Trophoblast cell (in vitro differentiated cells and primary cell): ENCODE measurements around the gene SRRM2.
"Not testable (repeated sequence)": the region's sequence is repeated elsewhere in the genome, so short reads cannot be mapped to it uniquely, and the experiment has no call there.

Source experiments
- DNase-seq, 2 donors: peaks; one replicate each; pipeline ENCODE4 v3.0.0-alpha.2; 2016
- H2AFZ ChIP-seq: 2 replicates; pipeline ENCODE4 v1.6.1; 2013; ENCODE audit warnings: low read length, moderate library complexity, mild to moderate bottlenecking; ENCODE audit not compliant: insufficient read depth, poor library complexity
- H2AK5ac ChIP-seq: 2 replicates; pipeline ENCODE4 v1.6.1; 2013; ENCODE audit warnings: mild to moderate bottlenecking, low read length
- H2BK120ac ChIP-seq: 2 replicates; pipeline ENCODE4 v1.6.1; 2013; ENCODE audit warnings: low read length, mild to moderate bottlenecking, moderate library complexity; ENCODE audit not compliant: insufficient read depth, poor library complexity
- H2BK12ac ChIP-seq: 2 replicates; pipeline ENCODE4 v1.6.1; 2013; ENCODE audit warnings: mild to moderate bottlenecking, low read length, moderate library complexity
- H2BK5ac ChIP-seq: 2 replicates; pipeline ENCODE4 v1.6.1; 2013; ENCODE audit warnings: low read length, low read depth, moderate library complexity, mild to moderate bottlenecking; ENCODE audit not compliant: poor library complexity
- H3K14ac ChIP-seq: 2 replicates; pipeline ENCODE4 v1.6.1; 2013; ENCODE audit warnings: mild to moderate bottlenecking, low read length
- H3K18ac ChIP-seq: 2 replicates; pipeline ENCODE4 v1.6.1; 2013; ENCODE audit warnings: mild to moderate bottlenecking, low read length
- H3K23ac ChIP-seq: 2 replicates; pipeline ENCODE4 v1.6.1; 2013; ENCODE audit warnings: low read length
- H3K27ac ChIP-seq: 2 replicates; pipeline ENCODE4 v1.5.1; 2013; ENCODE audit warnings: low read depth, mild to moderate bottlenecking, inconsistent platforms, low read length, moderate library complexity
- H3K27me3 ChIP-seq: 2 replicates; pipeline ENCODE4 v1.6.1; 2013; ENCODE audit warnings: inconsistent platforms, mild to moderate bottlenecking, low read length, moderate library complexity; ENCODE audit not compliant: insufficient read depth
- H3K36me3 ChIP-seq, 2 experiments: 1 replicate in 1 of 2; 2 replicates in 1 of 2; pipeline ENCODE4 v1.6.1; 2013; ENCODE audit warnings: low read length in 2 of 2, mild to moderate bottlenecking in 2 of 2, moderate library complexity in 1 of 2; ENCODE audit not compliant: insufficient read depth in 2 of 2, control insufficient read depth in 1 of 2
- H3K4ac ChIP-seq: 2 replicates; pipeline ENCODE4 v1.6.1; 2013; ENCODE audit warnings: low read depth, mild to moderate bottlenecking, low read length, moderate library complexity
- H3K4me1 ChIP-seq, 2 experiments: 1 replicate in 1 of 2; 2 replicates in 1 of 2; pipeline ENCODE4 v1.6.1; 2013; ENCODE audit warnings: low read length in 2 of 2, mild to moderate bottlenecking in 2 of 2, moderate library complexity in 1 of 2; ENCODE audit not compliant: insufficient read depth in 2 of 2, control insufficient read depth in 1 of 2
- H3K4me2 ChIP-seq: 2 replicates; pipeline ENCODE4 v1.6.1; 2013; ENCODE audit warnings: inconsistent platforms, mild to moderate bottlenecking, low read length, moderate library complexity
- H3K4me3 ChIP-seq: 2 replicates; pipeline ENCODE4 v1.5.1; 2013; ENCODE audit warnings: mild to moderate bottlenecking, low read depth, low read length, inconsistent platforms
- H3K79me1 ChIP-seq: one replicate; pipeline ENCODE4 v1.6.1; 2013; ENCODE audit warnings: low read length
- H3K79me2 ChIP-seq: 2 replicates; pipeline ENCODE4 v1.6.1; 2013; ENCODE audit warnings: low read length, mild to moderate bottlenecking; ENCODE audit not compliant: control insufficient read depth, insufficient read depth, poor library complexity
- H3K9ac ChIP-seq: 2 replicates; pipeline ENCODE4 v1.6.1; 2013; ENCODE audit warnings: mild to moderate bottlenecking, low read length
- H3K9me3 ChIP-seq: 2 replicates; pipeline ENCODE4 v1.6.1; 2013; ENCODE audit warnings: low read depth, mild to moderate bottlenecking, control low read depth, inconsistent platforms, low read length; ENCODE audit not compliant: insufficient read depth
- H4K12ac ChIP-seq: 2 replicates; pipeline ENCODE4 v1.6.1; 2013; ENCODE audit warnings: low read depth, mild to moderate bottlenecking, low read length, moderate library complexity
- H4K8ac ChIP-seq: 2 replicates; pipeline ENCODE4 v1.6.1; 2013; ENCODE audit warnings: low read depth, mild to moderate bottlenecking, low read length, moderate library complexity
- H4K91ac ChIP-seq: one replicate; pipeline ENCODE4 v1.6.1; 2013; ENCODE audit warnings: low read depth, mild to moderate bottlenecking, low read length, moderate library complexity
- WGBS: extraction: QIAGEN DNeasy Blood & Tissue Kit; methylation state at CpG from one replicate; pipeline ENCODE4 v1.1.7; 2013; ENCODE audit warnings: missing lambda C conversion rate; ENCODE audit not compliant: insufficient read length, insufficient coverage; ENCODE audit errors: extremely low coverage; 5-methylcytosine and 5-hydroxymethylcytosine counted together

Gene SRRM2

DNA sequence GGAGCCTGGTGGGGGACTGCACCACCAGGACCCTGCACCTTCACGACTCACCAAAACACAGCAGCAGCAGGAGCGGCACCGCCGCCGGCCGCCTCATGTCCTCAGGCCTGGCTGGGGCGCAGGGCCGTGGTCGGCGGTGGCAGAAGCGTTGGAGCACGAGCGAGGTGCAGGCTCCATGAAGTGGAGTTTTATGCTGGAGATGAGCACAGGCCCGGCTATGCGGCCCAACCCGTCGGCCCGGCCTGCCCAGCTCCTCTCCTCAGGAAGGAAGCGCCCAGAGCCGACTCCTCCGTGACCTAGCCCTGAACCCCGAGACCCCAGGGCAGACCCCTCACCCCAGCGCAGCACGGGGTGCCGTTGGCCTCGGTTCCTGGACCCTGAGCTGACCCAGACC lies 32.4 kb upstream of the SRRM2 start, which contains the start of gene PRSS27:
Gene PRSS27, minus strand, starts transcription at position 161 of the 394 bp plus-strand sequence. Its CDS starts 64 bp downstream, at position 97.
- Histone ChIP-seq H3K18ac (peak within 1 kb of the TSS; percentile 84), H3K36me3 (no peaks in the 10 kb centered on the region), H3K4me1 (peaks cover 11% of the 10 kb centered on the region in 2 experiments), H3K4me2 (peak within 1 kb of the TSS; percentile 84), H2AK5ac (no peak within 1 kb of the TSS), H4K91ac (peak within 1 kb of the TSS; percentile 82), H3K27me3 (no peaks in the 10 kb centered on the region), H4K12ac (peak within 1 kb of the TSS; percentile 91), H3K9me3 (no peaks in the 10 kb centered on the region), H2AFZ (peak within 1 kb of the TSS; percentile 94), H3K4me3 (peak within 1 kb of the TSS; percentile 71), H2BK120ac (peak within 1 kb of the TSS; percentile 60), H2BK5ac (peak within 1 kb of the TSS; percentile 67), H3K9ac (peak within 1 kb of the TSS; percentile 10), H3K23ac (no peak within 1 kb of the TSS), H2BK12ac (no peak within 1 kb of the TSS), H3K79me1 (no peaks in the 10 kb centered on the region), H3K27ac (peak within 1 kb of the TSS; percentile 60), H3K14ac (peak within 1 kb of the TSS; percentile 64), H3K4ac (peak within 1 kb of the TSS; percentile 21), H4K8ac (peak within 1 kb of the TSS; percentile 93), H3K79me2 (peaks cover 2% of the 10 kb centered on the region)
- WGBS, result no CpG with 5 or more reads among the region's 26 CpGs
- DNase-seq, result peak; percentile 81 to 83

DNA sequence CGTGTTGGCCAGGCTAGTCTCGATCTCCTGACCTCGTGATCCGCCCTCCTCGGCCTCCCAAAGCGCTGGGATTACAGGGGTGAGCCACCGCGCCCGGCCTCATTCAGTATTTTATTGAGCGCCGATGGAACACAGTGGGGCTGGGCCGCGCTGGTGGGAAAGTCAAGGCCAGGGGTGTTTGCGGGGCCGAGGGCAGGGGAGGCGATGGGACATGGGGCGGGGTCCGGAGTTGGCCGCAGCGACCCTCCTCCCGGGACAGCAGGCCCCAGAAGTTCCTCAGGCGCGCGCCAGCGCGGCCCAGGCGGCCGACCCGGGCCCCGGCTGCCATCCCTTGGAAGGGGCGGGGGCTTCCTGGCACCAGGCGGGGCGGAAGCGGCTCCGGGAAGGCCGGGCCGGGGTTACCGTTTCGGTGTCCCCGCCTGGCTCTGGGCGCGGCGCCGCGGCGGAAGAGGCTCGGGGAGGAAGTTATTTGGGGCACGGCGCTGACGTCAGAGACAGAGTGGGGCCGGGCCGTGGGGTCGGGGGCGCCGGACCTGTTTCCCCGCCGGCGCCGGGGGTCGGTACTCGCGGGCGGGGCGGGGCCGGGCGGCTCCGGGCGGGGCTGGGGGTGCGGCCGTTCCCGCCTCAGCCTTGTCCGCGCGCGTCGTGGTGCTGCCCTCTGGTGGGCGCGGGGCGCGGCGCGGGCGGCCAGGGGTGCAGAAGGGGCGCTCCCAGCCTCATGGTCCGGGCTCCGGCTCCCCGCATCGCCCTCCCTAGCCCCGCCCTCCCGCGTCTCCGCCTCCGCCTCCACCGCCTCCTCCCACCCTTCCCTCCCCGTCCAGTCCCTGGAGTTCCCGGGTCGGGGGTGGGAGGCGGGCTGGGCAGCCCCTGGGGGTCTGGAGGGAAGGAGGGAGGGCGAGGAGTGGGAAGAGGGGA lies 31.5 kb upstream of the SRRM2 start:
- H2BK120ac ChIP-seq, result peak overlapping the region; percentile 60
- peak overlapping the region; percentile 93 for H4K8ac ChIP-seq
- H3K4me2 ChIP-seq, result peak overlapping the region; percentile 84
- H3K27me3 ChIP-seq, result no peaks in the 10 kb centered on the region
- H4K12ac ChIP-seq, result peak overlapping the region; percentile 91
- no peak overlapping the region for H3K23ac ChIP-seq
- no peak overlapping the region for H2AK5ac ChIP-seq
- H3K79me1 ChIP-seq, result no peaks in the 10 kb centered on the region
- H3K79me2 ChIP-seq, result peaks cover 2% of the 10 kb centered on the region
- WGBS, result no CpG with 5 or more reads among the region's 99 CpGs
- H3K27ac ChIP-seq, result peak overlapping the region; percentile 60
- H3K18ac ChIP-seq, result peak overlapping the region; percentile 84
- H3K4me1 ChIP-seq, result peaks cover 11% of the 10 kb centered on the region in 2 experiments
- H3K4me3 ChIP-seq, result peak overlapping the region; percentile 71
- H2AFZ ChIP-seq, result peak overlapping the region; percentile 94
- H3K14ac ChIP-seq, result peak overlapping the region; percentile 64
- H3K9me3 ChIP-seq, result no peaks in the 10 kb centered on the region
- no peak overlapping the region for H2BK12ac ChIP-seq
- H3K4ac ChIP-seq, result peak overlapping the region; percentile 21
- peak overlapping the region; percentile 67 for H2BK5ac ChIP-seq
- peak overlapping the region; percentile 82 for H4K91ac ChIP-seq
- H3K9ac ChIP-seq, result peak overlapping the region; percentile 10
- DNase-seq, result peak; percentile 68 to 77
- no peaks in the 10 kb centered on the region for H3K36me3 ChIP-seq

DNA sequence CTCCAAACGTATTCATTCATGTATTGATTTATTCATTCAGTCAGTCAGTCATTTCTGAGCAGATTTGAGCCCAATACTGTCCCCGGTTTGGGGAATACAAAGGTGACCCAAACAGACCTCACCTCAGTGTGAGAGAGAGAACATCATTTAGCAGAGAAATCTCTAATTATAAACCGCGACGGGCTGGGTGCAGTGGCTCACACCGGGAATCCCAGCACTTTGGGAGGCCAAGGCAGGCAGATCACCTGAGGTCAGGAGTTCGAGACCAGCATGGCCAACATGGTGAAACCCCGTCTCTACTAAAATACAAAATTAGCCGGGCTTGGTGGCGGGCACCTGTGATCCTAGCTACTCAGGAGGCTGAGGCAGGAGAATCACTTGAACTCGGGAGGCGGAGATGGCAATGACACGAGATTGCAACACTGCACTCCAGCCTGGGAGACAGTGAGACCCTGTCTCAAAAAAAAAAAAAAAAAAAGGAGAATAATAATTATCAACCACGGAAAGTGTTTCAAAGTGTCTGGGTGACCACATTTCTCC lies 30.7 kb upstream of the SRRM2 start:
- H3K79me1 ChIP-seq, H3K79me2 ChIP-seq, H3K9me3 ChIP-seq, H3K27me3 ChIP-seq, H3K9ac ChIP-seq, H2BK120ac ChIP-seq, H3K18ac ChIP-seq, H2BK12ac ChIP-seq, H3K4ac ChIP-seq, H3K23ac ChIP-seq, H3K27ac ChIP-seq, H2AK5ac ChIP-seq, H4K12ac ChIP-seq, H3K14ac ChIP-seq, H3K36me3 ChIP-seq, H2AFZ ChIP-seq, H4K91ac ChIP-seq: not testable (repeated sequence)
- Histone ChIP-seq H4K8ac (peak overlapping the region; percentile 29), H3K4me3 (peak overlapping the region; percentile 71), H3K4me2 (peak overlapping the region; percentile 26), H2BK5ac (peak overlapping the region; percentile 27), H3K4me1 (peaks cover 11% of the 10 kb centered on the region in 2 experiments)
- DNase-seq, result peak in 1 of 2 donors; percentile 7
- no CpG with 5 or more reads among the region's 14 CpGs for WGBS

DNA sequence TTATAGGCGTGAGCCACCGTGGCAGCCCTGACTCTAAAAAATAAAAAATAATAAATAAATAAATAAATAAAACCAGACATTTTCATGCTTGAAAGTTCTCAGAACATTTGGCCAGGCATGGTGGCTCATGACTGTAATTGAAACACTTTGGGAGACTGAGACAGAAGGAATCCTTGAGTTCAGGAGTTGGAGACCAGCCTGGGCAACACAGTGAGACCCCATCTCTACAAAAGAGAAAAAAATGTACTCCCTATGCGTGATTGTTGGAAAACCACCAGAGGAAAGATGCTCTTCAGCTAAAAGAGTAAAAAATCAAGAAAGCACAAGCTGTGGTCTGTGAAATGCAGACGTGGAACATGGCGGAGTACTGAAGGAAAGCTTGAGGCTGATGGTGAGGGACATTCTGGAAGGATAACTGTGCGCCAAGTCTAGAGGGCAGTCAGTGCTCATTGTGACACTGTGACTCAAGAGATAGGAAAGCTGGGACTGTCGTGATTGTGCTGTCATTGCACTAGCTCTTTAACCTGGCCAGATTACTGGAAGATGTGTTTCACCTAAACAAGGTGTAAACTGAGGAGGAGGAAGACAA lies 28.3 kb upstream of the SRRM2 start:
- no peak overlapping the region for H4K91ac ChIP-seq
- no peak overlapping the region for H4K12ac ChIP-seq
- H3K36me3 ChIP-seq, result no peaks in the 10 kb centered on the region
- H3K27ac ChIP-seq, result no peak overlapping the region
- H2BK5ac ChIP-seq, result no peak overlapping the region
- peaks cover 2% of the 10 kb centered on the region for H3K79me2 ChIP-seq
- H3K4ac ChIP-seq, result no peak overlapping the region
- no peaks in the 10 kb centered on the region for H3K9me3 ChIP-seq
- WGBS, result no CpG with 5 or more reads among the region's 7 CpGs
- H3K9ac ChIP-seq, result no peak overlapping the region
- H3K4me2 ChIP-seq, result no peak overlapping the region
- DNase-seq, result no peak
- H3K14ac ChIP-seq, result no peak overlapping the region
- no peaks in the 10 kb centered on the region for H3K27me3 ChIP-seq
- no peak overlapping the region for H2BK12ac ChIP-seq
- no peak overlapping the region for H2AFZ ChIP-seq
- H4K8ac ChIP-seq, result no peak overlapping the region
- H3K79me1 ChIP-seq, result no peaks in the 10 kb centered on the region
- peaks cover 11% of the 10 kb centered on the region in 2 experiments for H3K4me1 ChIP-seq
- H3K23ac ChIP-seq, result peak overlapping the region; percentile 98
- H2BK120ac ChIP-seq, result no peak overlapping the region
- no peak overlapping the region for H2AK5ac ChIP-seq
- no peak overlapping the region for H3K4me3 ChIP-seq
- H3K18ac ChIP-seq, result no peak overlapping the region
